GM12874 (cell line): Measurements from ENCODE around the gene CHST11.
A peak's percentile ranks its signal among the peaks of the same experiment; 100 is the strongest.

Source experiments
- TF ChIP-seq, protein P1 (sequence below): IDR thresholded peaks from 2 replicates; pipeline ENCODE4 v1.5.1; 2011; ENCODE audit warnings: low read depth, mild to moderate bottlenecking, control low read depth, low read length, moderate library complexity; ENCODE audit not compliant: insufficient read depth

The CHST11 gene

DNA sequence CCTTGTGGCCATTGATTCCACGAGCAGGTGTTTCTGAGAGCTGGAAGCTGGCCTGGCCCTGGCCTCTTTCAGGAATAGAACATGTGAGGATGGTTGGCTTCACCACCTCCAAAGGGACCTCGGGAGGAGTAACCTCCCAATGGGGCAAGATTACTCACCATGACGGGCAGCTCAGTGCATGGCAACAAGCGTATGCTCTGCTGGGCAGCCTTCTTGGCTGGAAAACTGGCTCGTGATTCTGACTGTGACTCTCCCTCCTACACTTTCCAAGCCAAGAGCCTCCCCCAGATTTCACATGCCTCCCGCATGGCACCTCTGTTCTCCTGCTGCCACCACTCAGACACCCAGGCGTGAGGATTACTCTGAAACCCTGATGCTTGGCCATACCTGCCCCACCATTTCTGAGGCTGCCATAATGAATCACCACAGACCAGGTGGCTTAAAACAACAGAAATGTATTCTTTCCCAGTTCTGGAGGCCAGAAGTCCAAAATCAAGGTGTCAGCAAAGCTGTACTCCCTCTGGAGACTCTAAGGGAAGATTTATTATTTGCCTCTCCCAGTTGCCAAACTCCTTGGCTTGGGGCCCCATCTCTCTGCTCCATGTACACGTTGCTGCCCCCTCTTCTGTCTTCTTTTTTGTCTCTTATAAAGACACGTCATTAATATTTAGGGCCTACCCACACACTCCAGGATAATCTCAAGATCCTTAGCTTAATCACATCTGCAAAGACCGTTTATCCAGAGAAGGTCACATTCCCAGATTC, 215.9 kb downstream of the CHST11 start:
- TF ChIP-seq, protein P1, sequence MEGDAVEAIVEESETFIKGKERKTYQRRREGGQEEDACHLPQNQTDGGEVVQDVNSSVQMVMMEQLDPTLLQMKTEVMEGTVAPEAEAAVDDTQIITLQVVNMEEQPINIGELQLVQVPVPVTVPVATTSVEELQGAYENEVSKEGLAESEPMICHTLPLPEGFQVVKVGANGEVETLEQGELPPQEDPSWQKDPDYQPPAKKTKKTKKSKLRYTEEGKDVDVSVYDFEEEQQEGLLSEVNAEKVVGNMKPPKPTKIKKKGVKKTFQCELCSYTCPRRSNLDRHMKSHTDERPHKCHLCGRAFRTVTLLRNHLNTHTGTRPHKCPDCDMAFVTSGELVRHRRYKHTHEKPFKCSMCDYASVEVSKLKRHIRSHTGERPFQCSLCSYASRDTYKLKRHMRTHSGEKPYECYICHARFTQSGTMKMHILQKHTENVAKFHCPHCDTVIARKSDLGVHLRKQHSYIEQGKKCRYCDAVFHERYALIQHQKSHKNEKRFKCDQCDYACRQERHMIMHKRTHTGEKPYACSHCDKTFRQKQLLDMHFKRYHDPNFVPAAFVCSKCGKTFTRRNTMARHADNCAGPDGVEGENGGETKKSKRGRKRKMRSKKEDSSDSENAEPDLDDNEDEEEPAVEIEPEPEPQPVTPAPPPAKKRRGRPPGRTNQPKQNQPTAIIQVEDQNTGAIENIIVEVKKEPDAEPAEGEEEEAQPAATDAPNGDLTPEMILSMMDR: no peak

DNA sequence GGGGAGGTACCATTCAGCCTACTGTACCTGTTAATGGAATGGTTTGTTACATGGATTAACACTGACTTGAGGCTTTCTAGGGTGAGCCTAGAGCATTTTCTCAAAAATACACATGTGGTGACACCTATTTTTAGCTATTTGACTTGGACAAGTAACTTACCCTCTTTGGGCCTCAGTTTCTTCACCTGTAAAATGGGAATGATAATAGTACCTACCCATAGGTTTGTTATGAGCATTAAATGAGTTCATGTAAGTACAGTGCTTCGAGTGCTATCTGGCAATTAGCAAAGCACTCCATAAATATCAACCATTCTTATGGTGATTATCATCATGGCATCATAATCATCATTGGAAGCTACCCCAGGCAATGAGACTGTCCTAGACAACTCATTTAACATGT, 216.5 kb downstream of the CHST11 start:
- TF ChIP-seq, protein P1: no peak

DNA sequence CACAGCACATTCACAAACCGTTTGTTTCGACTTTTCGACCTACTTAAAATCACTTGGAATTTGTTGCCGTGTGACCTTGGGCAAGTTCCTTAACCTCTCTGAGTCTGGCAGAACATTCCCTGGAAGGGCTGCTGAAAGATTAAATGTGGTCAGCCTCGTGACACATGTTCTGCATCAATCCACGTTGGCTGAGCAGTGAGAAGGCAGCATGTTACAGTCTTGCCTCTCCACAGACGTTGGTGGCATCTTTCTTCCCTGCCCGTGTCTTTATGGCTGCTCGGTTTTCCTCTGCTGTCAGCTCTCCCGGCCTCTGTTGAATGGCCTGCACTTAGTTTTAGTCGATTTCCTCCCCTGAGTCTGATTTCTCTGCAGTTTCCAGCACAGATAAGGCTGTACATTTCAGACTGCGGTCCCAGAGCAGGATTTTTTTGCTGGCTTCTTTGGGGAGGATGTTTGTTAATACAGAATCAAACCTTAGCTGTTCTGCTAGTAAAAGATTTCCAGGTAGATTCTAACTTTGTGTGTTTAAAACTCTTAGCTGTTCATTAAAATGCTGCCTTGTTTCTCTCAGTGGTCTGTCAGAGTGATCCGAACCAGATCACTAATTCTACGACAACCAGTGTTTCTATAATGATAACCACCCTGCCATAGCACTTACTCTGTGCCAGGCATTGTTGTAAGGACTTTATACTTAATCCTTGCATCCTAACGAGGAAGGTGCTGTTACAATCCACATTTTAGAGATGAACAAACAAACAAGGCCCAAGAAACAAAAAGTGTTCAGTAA, 217.1 kb downstream of the CHST11 start:
- TF ChIP-seq, protein P1: no peak

DNA sequence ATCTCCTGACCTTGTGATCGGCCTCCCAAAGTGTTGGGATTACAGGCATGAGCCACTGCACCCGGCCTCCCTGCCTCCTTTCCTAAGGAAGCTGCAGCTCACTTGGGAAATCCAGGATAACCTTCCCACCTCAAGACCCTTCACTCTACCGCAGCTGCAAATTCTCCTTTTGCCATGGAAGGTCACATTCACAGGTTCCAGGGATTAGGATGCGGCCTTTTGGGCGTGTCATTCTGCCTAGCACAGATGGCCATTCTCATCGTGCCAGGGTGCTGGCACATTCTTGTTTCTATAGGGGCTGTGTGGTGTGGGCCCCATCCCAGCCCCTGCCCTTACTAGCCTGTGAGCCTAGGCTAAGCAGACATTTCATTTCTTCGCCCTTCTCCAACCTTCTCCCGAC, 219.9 kb downstream of the CHST11 start:
- TF ChIP-seq, protein P1: no peak

DNA sequence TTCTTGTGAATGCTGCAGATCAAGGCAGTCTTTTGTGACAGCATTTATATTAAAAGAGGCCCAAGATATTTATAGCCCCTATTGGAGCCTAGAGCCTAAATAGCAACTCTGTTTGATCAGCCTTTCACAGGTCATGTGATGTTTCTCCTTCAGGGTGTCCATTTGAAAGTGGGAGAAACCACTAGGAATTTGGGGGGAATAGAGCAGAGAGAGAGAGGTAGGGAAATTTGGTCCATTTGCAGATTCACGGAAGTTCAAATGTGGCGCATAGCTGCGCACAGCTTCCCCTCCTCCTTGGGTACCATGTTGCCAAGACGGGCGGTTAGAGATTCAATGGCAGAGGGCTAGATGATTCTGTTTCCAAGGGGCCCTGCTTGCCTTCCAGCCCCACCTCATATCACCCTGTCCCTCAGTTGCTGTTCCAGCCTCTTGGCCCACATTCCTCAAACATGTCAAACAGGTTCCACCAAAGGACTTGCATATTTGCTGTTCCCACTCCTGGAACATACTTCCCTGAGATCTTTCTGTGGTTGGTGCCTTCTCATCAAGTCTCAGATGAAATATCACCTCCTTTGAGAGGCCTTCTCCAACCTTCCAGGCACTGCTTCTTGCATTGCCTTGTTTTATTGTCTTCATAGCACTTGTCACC, 220.8 kb downstream of the CHST11 start:
- TF ChIP-seq, protein P1: no peak

DNA sequence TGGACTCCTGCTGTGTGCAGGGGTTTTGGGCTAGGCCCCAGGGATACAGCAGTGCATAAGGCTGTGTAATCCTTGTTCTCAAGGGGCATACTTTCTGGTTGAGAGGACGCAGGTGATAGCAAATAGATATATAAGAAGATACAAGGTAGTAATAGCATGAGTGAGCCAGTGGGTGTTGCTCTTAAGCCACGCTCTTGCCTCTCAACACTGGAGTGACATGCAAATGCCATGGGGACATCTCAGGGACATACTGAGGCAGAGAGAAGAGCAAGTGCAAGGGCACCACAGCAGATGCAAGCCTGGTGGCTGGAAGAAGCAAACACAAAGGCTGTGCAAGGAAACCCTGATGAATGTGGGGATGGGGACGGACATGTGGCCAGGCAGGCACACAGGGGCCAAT, 223.3 kb downstream of the CHST11 start:
- TF ChIP-seq, protein P1: peak; percentile 72

DNA sequence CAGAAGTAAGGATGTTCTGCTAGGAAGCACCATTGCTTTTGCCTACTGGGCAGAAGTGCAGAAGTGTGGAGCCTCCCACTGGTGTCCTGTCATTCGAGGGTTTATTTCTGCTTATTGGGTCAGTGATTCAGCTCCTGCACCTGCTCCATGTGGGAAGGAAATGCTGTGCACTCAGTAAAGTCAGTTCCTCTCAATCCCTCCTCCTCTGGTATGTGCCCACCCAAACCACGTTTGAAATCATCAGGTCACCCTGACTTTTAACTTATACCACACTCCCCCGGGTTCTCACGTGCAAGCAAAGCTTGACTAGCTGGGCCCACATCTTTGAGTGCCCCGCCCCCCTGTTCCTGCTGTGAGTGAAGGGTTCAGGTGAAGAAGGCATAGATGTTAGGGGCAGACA, 223.7 kb downstream of the CHST11 start:
- TF ChIP-seq, protein P1: no peak
